ENCODE data around the gene PKN1. TPM values are rescaled to one million over a fixed set of nuclear protein-coding genes. Genes with fewer than 3 reads are reported as not detected.
"Not testable (repeated sequence)": the region's sequence is repeated elsewhere in the genome, so short reads cannot be mapped to it uniquely, and the experiment has no call there.

Gene PKN1
- total RNA-seq, 1 donor from 2014 or later = 106 TPM

GRCh38 chr19:14450876-14451275 is 17.8 kb downstream of the PKN1 start:
- Mint-ChIP-seq H3K36me3 (ENCODE audit: insufficient read depth) (peaks cover 30% of the 10 kb centered on the region), H3K27ac (no peak overlapping the region), H3K27me3 (no peaks in the 10 kb centered on the region), H3K4me1 (ENCODE audit: low read depth) (no peaks in the 10 kb centered on the region), H3K4me3 (ENCODE audit: low read depth) (no peak overlapping the region), H3K9me3 (ENCODE audit: low read depth) (no peaks in the 10 kb centered on the region)
- TF ChIP-seq CTCF (IDR thresholded peaks at IDR 0.05; ENCODE audit: unreplicated experiment) = no peak
- no peak for DNase-seq (ENCODE audit: low spot score, unreplicated experiment)

- H3K27ac Mint-ChIP-seq; H3K4me1 Mint-ChIP-seq (ENCODE audit: low read depth); H3K9me3 Mint-ChIP-seq (ENCODE audit: low read depth); H3K4me3 Mint-ChIP-seq (ENCODE audit: low read depth); H3K27me3 Mint-ChIP-seq; DNase-seq (ENCODE audit: low spot score, unreplicated experiment): not testable (repeated sequence)
- peaks cover 24% of the 10 kb centered on the region for H3K36me3 Mint-ChIP-seq (ENCODE audit: insufficient read depth)
Observed at GRCh38 chr19:14452303-14452702, 19.2 kb downstream of the PKN1 start.

- no peak for DNase-seq (ENCODE audit: low spot score, unreplicated experiment)
- TF ChIP-seq CTCF (IDR thresholded peaks at IDR 0.05; ENCODE audit: unreplicated experiment) = no peak
- Mint-ChIP-seq H3K4me3 (ENCODE audit: low read depth) (no peak overlapping the region), H3K27me3 (no peaks in the 10 kb centered on the region), H3K27ac (no peak overlapping the region), H3K4me1 (ENCODE audit: low read depth) (no peaks in the 10 kb centered on the region), H3K36me3 (ENCODE audit: insufficient read depth) (peaks cover 11% of the 10 kb centered on the region), H3K9me3 (ENCODE audit: low read depth) (no peaks in the 10 kb centered on the region)
Observed at GRCh38 chr19:14459703-14460102, 26.6 kb downstream of the PKN1 start.

GRCh38 chr19:14460935-14461334 is 27.8 kb downstream of the PKN1 start:
- no peak for TF ChIP-seq CTCF (IDR thresholded peaks at IDR 0.05; ENCODE audit: unreplicated experiment)
- H3K36me3 Mint-ChIP-seq (ENCODE audit: insufficient read depth) = peaks cover 13% of the 10 kb centered on the region
- no peaks in the 10 kb centered on the region for H3K27me3 Mint-ChIP-seq
- H3K4me3 Mint-ChIP-seq (ENCODE audit: low read depth) = no peak overlapping the region
- no peak for DNase-seq (ENCODE audit: low spot score, unreplicated experiment)
- no peaks in the 10 kb centered on the region for H3K9me3 Mint-ChIP-seq (ENCODE audit: low read depth)
- no peaks in the 10 kb centered on the region for H3K4me1 Mint-ChIP-seq (ENCODE audit: low read depth)
- no peak overlapping the region for H3K27ac Mint-ChIP-seq

- H3K4me3 Mint-ChIP-seq (ENCODE audit: low read depth); H3K9me3 Mint-ChIP-seq (ENCODE audit: low read depth); H3K27me3 Mint-ChIP-seq; H3K27ac Mint-ChIP-seq; DNase-seq (ENCODE audit: low spot score, unreplicated experiment); H3K4me1 Mint-ChIP-seq (ENCODE audit: low read depth): not testable (repeated sequence)
- H3K36me3 Mint-ChIP-seq (ENCODE audit: insufficient read depth) = peaks cover 12% of the 10 kb centered on the region
Observed at GRCh38 chr19:14462401-14462800, 29.3 kb downstream of the PKN1 start.

GRCh38 chr19:14463747-14464146 is 30.6 kb downstream of the PKN1 start:
- no peak for TF ChIP-seq CTCF (IDR thresholded peaks at IDR 0.05; ENCODE audit: unreplicated experiment)
- no peaks in the 10 kb centered on the region for H3K4me1 Mint-ChIP-seq (ENCODE audit: low read depth)
- H3K4me3 Mint-ChIP-seq (ENCODE audit: low read depth) = no peak overlapping the region
- no peak for DNase-seq (ENCODE audit: low spot score, unreplicated experiment)
- H3K27ac Mint-ChIP-seq = no peak overlapping the region
- peaks cover 14% of the 10 kb centered on the region for H3K36me3 Mint-ChIP-seq (ENCODE audit: insufficient read depth)
- no peaks in the 10 kb centered on the region for H3K27me3 Mint-ChIP-seq
- H3K9me3 Mint-ChIP-seq (ENCODE audit: low read depth) = no peaks in the 10 kb centered on the region
